WTC11 (cell line): ENCODE measurements around the gene TRIM44. TPM values are rescaled to one million over a fixed set of nuclear protein-coding genes. Genes with fewer than 3 reads are reported as not detected.

Source experiments
- ATAC-seq: fragments of 200-7000 bp; cut with Tn5 transposase; 2 replicates; pipeline ENCODE4 v1.10.0; 2021; ENCODE audit warnings: mild to moderate bottlenecking, moderate library complexity
- CTCF ChIA-PET: fragments of 300-600 bp; sonication (Branson Sonifier 250); formaldehyde crosslinking; loops from one replicate; lab custom pipeline; 2021; ENCODE audit warnings: antibody characterized with exemption; lab: Charles Lee
- POLR2A ChIA-PET: fragments of 350-600 bp; sonication (Branson Sonifier 250); formaldehyde crosslinking; loops from one replicate; lab custom pipeline; 2021; ENCODE audit warnings: antibody characterized with exemption; lab: Charles Lee
- DNase-seq: peaks from one replicate; pipeline ENCODE4 v3.0.0; 2021; ENCODE audit warnings: low spot score
- H3K27ac Mint-ChIP-seq: 2 replicates; pipeline ENCODE4 v1.8.0; 2021; ENCODE audit warnings: mixed read lengths
- H3K27me3 Mint-ChIP-seq: 2 replicates; pipeline ENCODE4 v1.8.0; 2021; ENCODE audit warnings: low read depth, mild to moderate bottlenecking, moderate library complexity, mixed read lengths
- H3K36me3 Mint-ChIP-seq: 2 replicates; pipeline ENCODE4 v1.8.0; 2021; ENCODE audit warnings: mixed read lengths
- H3K4me1 Mint-ChIP-seq: 2 replicates; pipeline ENCODE4 v1.8.0; 2022; ENCODE audit warnings: mixed read lengths
- H3K4me3 Mint-ChIP-seq: 2 replicates; pipeline ENCODE4 v1.8.0; 2021; ENCODE audit warnings: mild to moderate bottlenecking, moderate library complexity, mixed read lengths
- H3K9me3 Mint-ChIP-seq: 2 replicates; pipeline ENCODE4 v1.8.0; 2021; ENCODE audit warnings: mixed read lengths
- AR ChIP-seq: fragments of 250-450 bp; sonication (Bioruptor Pico); IDR thresholded peaks from 2 replicates; pipeline ENCODE4 v1.9.0; 2021; ENCODE audit warnings: mild to moderate bottlenecking
- ATF1 ChIP-seq: sonication (generic); formaldehyde crosslinking; IDR thresholded peaks from 2 replicates; pipeline ENCODE4 v1.8.1; 2023; ENCODE audit warnings: mild to moderate bottlenecking, moderate library complexity, missing genetic modification reagents
- ATF6 ChIP-seq: sonication (generic); formaldehyde crosslinking; IDR thresholded peaks from 2 replicates; pipeline ENCODE4 v1.8.1; 2023; ENCODE audit warnings: mild to moderate bottlenecking, missing genetic modification reagents
- CDX4 ChIP-seq: fragments of 250-450 bp; sonication (Bioruptor Pico); IDR thresholded peaks from 2 replicates; pipeline ENCODE4 v1.9.0; 2021; ENCODE audit warnings: moderate library complexity, mild to moderate bottlenecking, inconsistent platforms, borderline replicate concordance
- CREB1 ChIP-seq: sonication (generic); formaldehyde crosslinking; IDR thresholded peaks from 2 replicates; pipeline ENCODE4 v1.8.0; 2023; ENCODE audit warnings: mild to moderate bottlenecking, missing genetic modification reagents
- CREM ChIP-seq: sonication (generic); formaldehyde crosslinking; IDR thresholded peaks from 2 replicates; pipeline ENCODE4 v1.8.1; 2022; ENCODE audit warnings: mild to moderate bottlenecking, missing genetic modification reagents, moderate library complexity
- E2F1 ChIP-seq: sonication (generic); formaldehyde crosslinking; IDR thresholded peaks from 2 replicates; pipeline ENCODE4 v1.8.0; 2022; ENCODE audit warnings: mild to moderate bottlenecking, missing genetic modification reagents
- ELF4 ChIP-seq: sonication (generic); formaldehyde crosslinking; IDR thresholded peaks from 2 replicates; pipeline ENCODE4 v1.8.1; 2022; ENCODE audit warnings: low read depth, mild to moderate bottlenecking, moderate library complexity, missing genetic modification reagents
- EMX1 ChIP-seq: fragments of 250-450 bp; sonication (Bioruptor Pico); IDR thresholded peaks from 2 replicates; pipeline ENCODE4 v1.8.0; 2021; ENCODE audit warnings: mild to moderate bottlenecking
- FOXJ3 ChIP-seq: sonication (generic); formaldehyde crosslinking; IDR thresholded peaks from 2 replicates; pipeline ENCODE4 v1.9.0; 2021; ENCODE audit warnings: missing genetic modification reagents, mild to moderate bottlenecking, borderline replicate concordance
- IRF1 ChIP-seq: sonication (generic); formaldehyde crosslinking; IDR thresholded peaks from 2 replicates; pipeline ENCODE4 v1.8.0; 2023; ENCODE audit warnings: missing genetic modification reagents
- KAT7 ChIP-seq: sonication (generic); formaldehyde crosslinking; IDR thresholded peaks from 2 replicates; pipeline ENCODE4 v1.8.1; 2023; ENCODE audit warnings: missing genetic modification reagents, mild to moderate bottlenecking, borderline replicate concordance
- NR2C2 ChIP-seq: sonication (generic); formaldehyde crosslinking; IDR thresholded peaks from 2 replicates; pipeline ENCODE4 v1.8.0; 2022; ENCODE audit warnings: mild to moderate bottlenecking, missing genetic modification reagents
- PRDM15 ChIP-seq: sonication (generic); formaldehyde crosslinking; IDR thresholded peaks from 2 replicates; pipeline ENCODE4 v1.8.0; 2022; ENCODE audit warnings: missing genetic modification reagents
- RORB ChIP-seq: fragments of 250-450 bp; sonication (Bioruptor Pico); IDR thresholded peaks from 2 replicates; pipeline ENCODE4 v1.9.0; 2021; ENCODE audit warnings: mild to moderate bottlenecking
- SOX15 ChIP-seq: fragments of 250-450 bp; sonication (Bioruptor Pico); IDR thresholded peaks from 2 replicates; pipeline ENCODE4 v1.9.0; 2021; ENCODE audit warnings: mild to moderate bottlenecking
- ZBTB43 ChIP-seq: sonication (generic); formaldehyde crosslinking; IDR thresholded peaks from 2 replicates; pipeline ENCODE4 v1.8.1; 2023; ENCODE audit warnings: mild to moderate bottlenecking, missing genetic modification reagents
- ZNF425 ChIP-seq: fragments of 250-450 bp; sonication (Bioruptor Pico); conservative IDR thresholded peaks from 2 replicates; pipeline ENCODE4 v1.9.0; 2021; ENCODE audit warnings: mild to moderate bottlenecking
- ZNF512 ChIP-seq: sonication (generic); formaldehyde crosslinking; IDR thresholded peaks from 2 replicates; pipeline ENCODE4 v1.8.1; 2022; ENCODE audit warnings: missing genetic modification reagents, borderline replicate concordance
- total RNA-seq: library from RNA; stranded (reverse); gene quantifications from 3 replicates; pipeline ENCODE4 v1.2.3, GENCODE V29; 2021

Gene TRIM44
- total RNA-seq, 1 experiment from 2014 or later, result 27.4 TPM

- DNase-seq (no peak), ATAC-seq (no peak)
- H3K27ac Mint-ChIP-seq, result no peak overlapping the region
- H3K27me3 Mint-ChIP-seq, result no peaks in the 10 kb centered on the region
- H3K4me1 Mint-ChIP-seq, result peaks cover 15% of the 10 kb centered on the region
- H3K36me3 Mint-ChIP-seq, result peaks cover 20% of the 10 kb centered on the region
- H3K4me3 Mint-ChIP-seq, result no peak overlapping the region
- ChIA-PET CTCF (no interaction called here), POLR2A (interaction anchor here (0.7 kb wide), 1 partner anchor 246 kb away, joined by 4 read pairs; no protein-coding TSS in a partner anchor)
- no peak for TF ChIP-seq SOX15 (CRISPR knock-in tag)
- no peak for TF ChIP-seq ZNF425
- no peak for TF ChIP-seq E2F1 (CRISPR knock-in tag)
- TF ChIP-seq IRF1, result no peak
- TF ChIP-seq ZBTB43, result no peak
- no peak for TF ChIP-seq KAT7 (CRISPR knock-in tag)
- TF ChIP-seq FOXJ3 (CRISPR knock-in tag), result no peak
- TF ChIP-seq ATF6 (CRISPR knock-in tag), result no peak
- TF ChIP-seq ELF4 (CRISPR knock-in tag), result no peak
- no peak for TF ChIP-seq ATF1 (CRISPR knock-in tag)
- TF ChIP-seq ZNF512 (CRISPR knock-in tag), result no peak
- TF ChIP-seq CDX4 (CRISPR knock-in tag), result no peak
- TF ChIP-seq EMX1 (CRISPR knock-in tag), result no peak
- peaks cover 12% of the 10 kb centered on the region for H3K9me3 Mint-ChIP-seq
These were observed 63.3 kb downstream of the TRIM44 start for GRCh38 chr11:35725885-35726284.

- ATAC-seq, result no peak
- DNase-seq, result no peak
- Mint-ChIP-seq H3K4me1 (peaks cover 6% of the 10 kb centered on the region), H3K4me3 (no peak overlapping the region), H3K27me3 (no peaks in the 10 kb centered on the region), H3K9me3 (peaks cover 15% of the 10 kb centered on the region), H3K36me3 (peaks cover 23% of the 10 kb centered on the region), H3K27ac (no peak overlapping the region)
- CTCF ChIA-PET, result no interaction called here
- POLR2A ChIA-PET, result no interaction called here
- TF ChIP-seq CREM (CRISPR knock-in tag), result no peak
- no peak for TF ChIP-seq CREB1
- no peak for TF ChIP-seq AR
- no peak for TF ChIP-seq EMX1 (CRISPR knock-in tag)
- no peak for TF ChIP-seq PRDM15 (CRISPR knock-in tag)
- TF ChIP-seq NR2C2 (CRISPR knock-in tag), result no peak
- no peak for TF ChIP-seq RORB (CRISPR knock-in tag)
These were observed 64.6 kb downstream of the TRIM44 start for GRCh38 chr11:35727140-35727539.
